Neural progenitor cell (in vitro differentiated cells): Measurements from ENCODE around the gene GPR31. TPM values are rescaled to one million over a fixed set of nuclear protein-coding genes. Genes with fewer than 3 reads are reported as not detected.

Source experiments
- DNase-seq: peaks from one replicate; pipeline ENCODE4 v3.0.0-alpha.2; 2016; ENCODE audit warnings: low spot score
- H2AFZ ChIP-seq: fragments of 200-600 bp; sonication (generic); replicated peaks from 2 replicates; pipeline ENCODE4 v1.6.1; 2016; ENCODE audit warnings: antibody characterized with exemption
- H3F3A ChIP-seq: fragments of 200-600 bp; sonication (generic); 2 replicates; pipeline ENCODE4 v1.6.1; 2016; ENCODE audit warnings: antibody characterized with exemption, low read depth
- H3K27ac ChIP-seq: fragments of 200-600 bp; sonication (generic); 2 replicates; pipeline ENCODE4 v1.5.1; 2016; ENCODE audit warnings: mild to moderate bottlenecking
- H3K27me3 ChIP-seq: fragments of 200-600 bp; sonication (generic); 2 replicates; pipeline ENCODE4 v1.6.1; 2016; ENCODE audit warnings: mild to moderate bottlenecking, moderate library complexity
- H3K36me3 ChIP-seq: fragments of 200-600 bp; sonication (generic); 2 replicates; pipeline ENCODE4 v1.5.1; 2016
- H3K4me1 ChIP-seq: fragments of 200-600 bp; sonication (generic); 2 replicates; pipeline ENCODE4 v1.6.1; 2016; ENCODE audit warnings: mixed run types
- H3K4me2 ChIP-seq: fragments of 200-600 bp; sonication (generic); 2 replicates; pipeline ENCODE4 v1.6.1; 2016
- H3K4me3 ChIP-seq: fragments of 200-600 bp; sonication (generic); 2 replicates; pipeline ENCODE4 v1.5.1; 2016
- H3K79me2 ChIP-seq: fragments of 200-600 bp; sonication (generic); 2 replicates; pipeline ENCODE4 v1.6.1; 2016; ENCODE audit warnings: low read depth
- H3K9ac ChIP-seq: fragments of 200-600 bp; sonication (generic); 2 replicates; pipeline ENCODE4 v1.6.1; 2016
- H3K9me3 ChIP-seq: fragments of 200-600 bp; sonication (generic); 2 replicates; pipeline ENCODE4 v1.5.1; 2016; ENCODE audit warnings: low read depth
- H4K20me1 ChIP-seq: fragments of 200-600 bp; sonication (generic); 2 replicates; pipeline ENCODE4 v1.6.1; 2016; ENCODE audit warnings: low read depth
- H3K27ac Mint-ChIP-seq: 3 replicates; pipeline ENCODE4 v1.8.0; 2021; ENCODE audit warnings: mixed read lengths
- H3K27me3 Mint-ChIP-seq: 2 replicates; pipeline ENCODE4 v1.8.0; 2022; ENCODE audit warnings: low read depth, mild to moderate bottlenecking, inconsistent platforms, moderate library complexity, mixed read lengths; ENCODE audit not compliant: insufficient read depth
- H3K36me3 Mint-ChIP-seq: 3 replicates; pipeline ENCODE4 v1.8.0; 2021; ENCODE audit warnings: mixed read lengths
- H3K4me1 Mint-ChIP-seq: 3 replicates; pipeline ENCODE4 v1.8.0; 2021; ENCODE audit warnings: mixed read lengths
- H3K4me3 Mint-ChIP-seq: 3 replicates; pipeline ENCODE4 v1.8.0; 2021; ENCODE audit warnings: mild to moderate bottlenecking, moderate library complexity, mixed read lengths
- H3K9me3 Mint-ChIP-seq: 3 replicates; pipeline ENCODE4 v1.8.0; 2020; ENCODE audit warnings: mixed read lengths
- EZH2 ChIP-seq: fragments of 200-600 bp; sonication (generic); IDR thresholded peaks from 2 replicates; pipeline ENCODE4 v1.6.1; 2017; ENCODE audit warnings: antibody characterized with exemption, mild to moderate bottlenecking, moderate library complexity
- EZH2phosphoT487 ChIP-seq: fragments of 200-600 bp; sonication (generic); IDR thresholded peaks from 2 replicates; pipeline ENCODE4 v1.6.1; 2017; ENCODE audit warnings: antibody characterized with exemption
- total RNA-seq: library from RNA; depleted of rRNA; stranded (reverse); fragments of >200 nt; gene quantifications from 2 replicates; pipeline ENCODE4 v1.2.3, GENCODE V29; 2015; ENCODE audit warnings: low replicate concordance
- TF ChIP-seq, protein P1 (sequence below): fragments of 200-600 bp; sonication (generic); IDR thresholded peaks from 2 replicates; pipeline ENCODE4 v1.5.1; 2017; ENCODE audit warnings: antibody characterized with exemption, mild to moderate bottlenecking

Gene GPR31
- total RNA-seq, 1 donor from 2014 or later = not detected

GRCh38 chr6:167121335-167121841 is 36.4 kb downstream of the GPR31 start:
- Histone ChIP-seq H3F3A (no peaks in the 10 kb centered on the region), H3K9me3 (no peaks in the 10 kb centered on the region), H3K36me3 (no peaks in the 10 kb centered on the region), H2AFZ (peak overlapping the region; percentile 24), H3K79me2 (no peaks in the 10 kb centered on the region), H3K9ac (no peak overlapping the region), H3K27ac (no peak overlapping the region), H3K27me3 (no peaks in the 10 kb centered on the region), H4K20me1 (no peaks in the 10 kb centered on the region), H3K4me3 (no peak overlapping the region), H3K4me2 (no peak overlapping the region), H3K4me1 (no peaks in the 10 kb centered on the region)
- TF ChIP-seq, protein P1, sequence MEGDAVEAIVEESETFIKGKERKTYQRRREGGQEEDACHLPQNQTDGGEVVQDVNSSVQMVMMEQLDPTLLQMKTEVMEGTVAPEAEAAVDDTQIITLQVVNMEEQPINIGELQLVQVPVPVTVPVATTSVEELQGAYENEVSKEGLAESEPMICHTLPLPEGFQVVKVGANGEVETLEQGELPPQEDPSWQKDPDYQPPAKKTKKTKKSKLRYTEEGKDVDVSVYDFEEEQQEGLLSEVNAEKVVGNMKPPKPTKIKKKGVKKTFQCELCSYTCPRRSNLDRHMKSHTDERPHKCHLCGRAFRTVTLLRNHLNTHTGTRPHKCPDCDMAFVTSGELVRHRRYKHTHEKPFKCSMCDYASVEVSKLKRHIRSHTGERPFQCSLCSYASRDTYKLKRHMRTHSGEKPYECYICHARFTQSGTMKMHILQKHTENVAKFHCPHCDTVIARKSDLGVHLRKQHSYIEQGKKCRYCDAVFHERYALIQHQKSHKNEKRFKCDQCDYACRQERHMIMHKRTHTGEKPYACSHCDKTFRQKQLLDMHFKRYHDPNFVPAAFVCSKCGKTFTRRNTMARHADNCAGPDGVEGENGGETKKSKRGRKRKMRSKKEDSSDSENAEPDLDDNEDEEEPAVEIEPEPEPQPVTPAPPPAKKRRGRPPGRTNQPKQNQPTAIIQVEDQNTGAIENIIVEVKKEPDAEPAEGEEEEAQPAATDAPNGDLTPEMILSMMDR = no peak
- TF ChIP-seq EZH2 (no peak), EZH2phosphoT487 (no peak)
- peaks cover 4% of the 10 kb centered on the region for H3K27me3 Mint-ChIP-seq
- no peaks in the 10 kb centered on the region for H3K36me3 Mint-ChIP-seq
- peaks cover 12% of the 10 kb centered on the region for H3K4me1 Mint-ChIP-seq
- no peak overlapping the region for H3K4me3 Mint-ChIP-seq
- no peak for DNase-seq
- no peaks in the 10 kb centered on the region for H3K9me3 Mint-ChIP-seq
- peak overlapping the region; percentile 95 for H3K27ac Mint-ChIP-seq

DNA sequence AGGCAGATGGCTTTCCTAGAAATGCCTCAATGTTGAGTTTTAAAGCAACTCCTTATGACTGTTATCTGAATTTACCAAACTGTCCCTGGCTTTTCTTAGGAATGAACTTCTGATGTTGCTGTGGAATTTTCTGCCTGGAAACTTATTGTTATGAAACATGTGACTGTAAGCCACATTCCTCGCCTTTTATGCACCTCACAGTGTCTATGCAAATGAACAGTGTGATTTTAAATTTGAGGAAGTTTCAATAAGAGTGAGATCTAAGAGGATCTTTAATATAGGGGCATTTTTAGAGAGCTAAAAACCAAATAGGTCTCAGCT is 37.2 kb downstream of the GPR31 start:
- no peak overlapping the region for H2AFZ ChIP-seq
- H3K9ac ChIP-seq = no peak overlapping the region
- H3K4me3 ChIP-seq = no peak overlapping the region
- H3K27me3 Mint-ChIP-seq = peaks cover 4% of the 10 kb centered on the region
- no peaks in the 10 kb centered on the region for H3K27me3 ChIP-seq
- no peaks in the 10 kb centered on the region for H3K9me3 Mint-ChIP-seq
- TF ChIP-seq, protein P1 = no peak
- no peak for TF ChIP-seq EZH2
- no peak for TF ChIP-seq EZH2phosphoT487
- no peaks in the 10 kb centered on the region for H3K36me3 Mint-ChIP-seq
- H3K79me2 ChIP-seq = no peaks in the 10 kb centered on the region
- no peaks in the 10 kb centered on the region for H4K20me1 ChIP-seq
- H3K4me1 ChIP-seq = peaks cover 4% of the 10 kb centered on the region
- H3K27ac ChIP-seq = no peak overlapping the region
- peaks cover 20% of the 10 kb centered on the region for H3K4me1 Mint-ChIP-seq
- no peak overlapping the region for H3K4me3 Mint-ChIP-seq
- DNase-seq = no peak
- H3K9me3 ChIP-seq = no peaks in the 10 kb centered on the region
- no peak overlapping the region for H3K4me2 ChIP-seq
- H3K27ac Mint-ChIP-seq = no peak overlapping the region
- no peaks in the 10 kb centered on the region for H3F3A ChIP-seq
- H3K36me3 ChIP-seq = no peaks in the 10 kb centered on the region

DNA sequence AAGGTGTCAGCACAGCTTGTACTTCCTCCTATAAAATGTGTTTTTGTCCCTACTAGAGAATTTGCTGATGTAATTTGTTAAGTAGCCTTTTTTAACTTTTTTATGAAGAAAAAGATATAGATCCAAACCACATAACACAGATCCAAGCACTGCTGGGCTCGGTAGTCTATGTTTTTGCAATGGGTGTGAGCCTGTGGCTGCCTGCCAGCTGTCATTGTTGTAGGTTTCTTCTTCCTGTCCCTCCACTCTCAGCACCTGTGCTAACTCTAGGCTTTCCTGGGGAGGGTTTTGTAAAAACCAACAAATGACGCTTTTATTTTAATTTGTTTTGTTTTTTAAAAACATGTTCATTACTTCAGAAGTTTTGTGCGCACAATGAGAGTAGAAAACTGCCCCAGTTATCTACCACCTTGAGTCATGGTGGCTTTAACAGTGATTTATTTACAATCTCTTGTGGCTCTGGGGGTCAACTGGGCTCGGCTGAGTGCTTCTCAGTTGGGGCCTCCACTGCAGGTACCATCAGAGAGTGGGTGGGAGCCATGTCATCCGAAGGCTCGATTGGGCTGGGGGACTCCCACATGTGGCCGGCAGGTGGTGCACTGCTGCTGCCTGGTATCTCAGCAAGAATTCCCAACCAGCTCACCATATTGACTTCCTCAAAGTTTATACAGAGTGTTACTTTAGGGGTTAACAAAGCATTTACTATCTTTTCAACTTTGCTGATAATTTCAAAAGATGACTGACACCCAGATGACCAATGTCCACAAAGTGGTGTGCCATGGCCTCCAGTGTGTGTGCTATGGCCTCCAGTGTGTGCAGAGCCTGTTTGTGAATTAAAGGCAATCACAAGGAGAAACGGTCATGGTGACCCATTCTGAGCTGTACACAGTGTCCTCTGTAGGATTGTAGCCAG is 37.9 kb downstream of the GPR31 start:
- Mint-ChIP-seq H3K27ac (no peak overlapping the region), H3K4me3 (no peak overlapping the region), H3K27me3 (peaks cover 4% of the 10 kb centered on the region), H3K36me3 (no peaks in the 10 kb centered on the region), H3K4me1 (peaks cover 20% of the 10 kb centered on the region), H3K9me3 (no peaks in the 10 kb centered on the region)
- Histone ChIP-seq H3F3A (no peaks in the 10 kb centered on the region), H3K4me2 (no peak overlapping the region), H3K27ac (no peak overlapping the region), H3K79me2 (no peaks in the 10 kb centered on the region), H3K27me3 (no peaks in the 10 kb centered on the region), H3K9me3 (no peaks in the 10 kb centered on the region), H3K4me3 (no peak overlapping the region), H3K36me3 (no peaks in the 10 kb centered on the region), H4K20me1 (no peaks in the 10 kb centered on the region), H3K9ac (no peak overlapping the region), H2AFZ (no peak overlapping the region), H3K4me1 (peaks cover 4% of the 10 kb centered on the region)
- TF ChIP-seq, protein P1 = no peak
- no peak for TF ChIP-seq EZH2phosphoT487
- TF ChIP-seq EZH2 = no peak
- no peak for DNase-seq
